ENCODE data around the gene MYO18A. TPM values are rescaled to one million over a fixed set of nuclear protein-coding genes. Genes with fewer than 3 reads are reported as not detected.

MYO18A gene
- total RNA-seq, 4 donors from 2014 or later = 46.7 to 82.7 (median 64.6) TPM

- intact Hi-C loops (cut with DNase I) = no loop called here
Measured at GRCh38 chr17:29061036-29061435, 119.2 kb downstream of the MYO18A start.

GRCh38 chr17:29060475-29060874, 119.7 kb downstream of the MYO18A start:
- 42% methylated on average over 6 of the region's 6 CpGs for WGBS
- H3K27me3 ChIP-seq = peaks cover 0 to 12% (median 0%) of the 10 kb centered on the region in 4 donors
- intact Hi-C loops (cut with DNase I) = no loop called here
- H3K9me3 ChIP-seq = no peaks in the 10 kb centered on the region
- peaks cover 0 to 8% (median 3%) of the 10 kb centered on the region in 4 donors for H3K4me1 ChIP-seq
- TF ChIP-seq CTCF (IDR thresholded peaks at IDR 0.05) = no peak
- TF ChIP-seq EP300 (IDR thresholded peaks at IDR 0.05) = no peak
- no peak for TF ChIP-seq POLR2AphosphoS5 (IDR thresholded peaks at IDR 0.05)
- H3K27ac ChIP-seq (replicated peaks in 1 of 4) = no peak overlapping the region
- H3K36me3 ChIP-seq = no peaks in the 10 kb centered on the region
- H3K4me3 ChIP-seq = no peak overlapping the region
- DNase-seq (ENCODE audit: extremely low spot score) = no peak

More at GRCh38 chr17:29061036-29061435, 119.2 kb downstream of the MYO18A start:
- DNase-seq (ENCODE audit: extremely low spot score) = no peak
- Histone ChIP-seq H3K4me3 (no peak overlapping the region), H3K27ac (replicated peaks in 1 of 4) (no peak overlapping the region), H3K4me1 (peaks cover 0 to 8% (median 3%) of the 10 kb centered on the region in 4 donors), H3K9me3 (no peaks in the 10 kb centered on the region), H3K27me3 (peaks cover 0 to 18% (median 0%) of the 10 kb centered on the region in 4 donors), H3K36me3 (no peaks in the 10 kb centered on the region)
- TF ChIP-seq POLR2A (IDR thresholded peaks at IDR 0.05; ENCODE audit: low read depth) (no peak), CTCF (IDR thresholded peaks at IDR 0.05) (no peak), POLR2AphosphoS5 (IDR thresholded peaks at IDR 0.05) (no peak), EP300 (IDR thresholded peaks at IDR 0.05) (no peak)
- 46% methylated on average over 8 of the region's 8 CpGs for WGBS

GRCh38 chr17:29059281-29059680, 120.9 kb downstream of the MYO18A start:
- WGBS = 79% methylated on average over 2 of the region's 2 CpGs
- peaks cover 0 to 8% (median 0%) of the 10 kb centered on the region in 4 donors for H3K27me3 ChIP-seq
- no peak for DNase-seq (ENCODE audit: extremely low spot score)
- peaks cover 0 to 8% (median 3%) of the 10 kb centered on the region in 4 donors for H3K4me1 ChIP-seq
- no peak overlapping the region for H3K4me3 ChIP-seq
- H3K36me3 ChIP-seq = no peaks in the 10 kb centered on the region
- TF ChIP-seq POLR2A (IDR thresholded peaks at IDR 0.05; ENCODE audit: low read depth) (no peak), EP300 (IDR thresholded peaks at IDR 0.05) (no peak), CTCF (IDR thresholded peaks at IDR 0.05) (no peak), POLR2AphosphoS5 (IDR thresholded peaks at IDR 0.05) (no peak)
- intact Hi-C loops (cut with DNase I) = no loop called here
- no peaks in the 10 kb centered on the region for H3K9me3 ChIP-seq
- H3K27ac ChIP-seq (replicated peaks in 1 of 4) = no peak overlapping the region

GRCh38 chr17:29058391-29058790, 121.8 kb downstream of the MYO18A start:
- 85% methylated on average over 3 of the region's 3 CpGs for WGBS
- Histone ChIP-seq H3K4me3 (no peak overlapping the region), H3K9me3 (no peaks in the 10 kb centered on the region), H3K27ac (replicated peaks in 1 of 4) (no peak overlapping the region), H3K4me1 (peaks cover 0 to 8% (median 3%) of the 10 kb centered on the region in 4 donors), H3K27me3 (peaks cover 0 to 8% (median 0%) of the 10 kb centered on the region in 4 donors), H3K36me3 (no peaks in the 10 kb centered on the region)
- no peak for TF ChIP-seq POLR2AphosphoS5 (IDR thresholded peaks at IDR 0.05)
- no peak for TF ChIP-seq EP300 (IDR thresholded peaks at IDR 0.05)
- no peak for TF ChIP-seq CTCF (IDR thresholded peaks at IDR 0.05)
- no peak for TF ChIP-seq POLR2A (IDR thresholded peaks at IDR 0.05; ENCODE audit: low read depth)
- no peak for DNase-seq (ENCODE audit: extremely low spot score)
- intact Hi-C loops (cut with DNase I) = no loop called here

- Histone ChIP-seq H3K4me1 (peaks cover 0 to 8% (median 3%) of the 10 kb centered on the region in 4 donors), H3K27me3 (peaks cover 0 to 2% (median 0%) of the 10 kb centered on the region in 4 donors), H3K9me3 (no peaks in the 10 kb centered on the region), H3K36me3 (no peaks in the 10 kb centered on the region), H3K27ac (replicated peaks in 1 of 4) (no peak overlapping the region), H3K4me3 (no peak overlapping the region)
- no peak for TF ChIP-seq EP300 (IDR thresholded peaks at IDR 0.05)
- 57% methylated on average over 4 of the region's 4 CpGs for WGBS
- intact Hi-C loops (cut with DNase I) = no loop called here
- no peak for DNase-seq (ENCODE audit: extremely low spot score)
Measured at GRCh38 chr17:29057361-29057760, 122.8 kb downstream of the MYO18A start.

All from esophagus muscularis mucosa (tissue), 4 donors.